Upper lobe of left lung (tissue), 4 donors: Measurements from ENCODE around the gene NACC2.

Experiments
- POLR2A ChIP-seq, 4 donors: fragments of 450-650 bp; IDR thresholded peaks; one replicate each; pipeline ENCODE4 v1.5.1; 2016 to 2017; ENCODE audit warnings: antibody characterized with exemption in 4 of 4, mild to moderate bottlenecking in 2 of 4
- TF ChIP-seq, protein P1 (sequence below), 6 experiments: fragments of 450-650 bp in 4 of 6; fragments of 200-600 bp in 2 of 6; sonication (generic) in 2 of 6; IDR thresholded peaks; one replicate each; pipeline ENCODE4 v1.5.1; 2016 to 2019; ENCODE audit warnings: antibody characterized with exemption in 6 of 6

DNA sequence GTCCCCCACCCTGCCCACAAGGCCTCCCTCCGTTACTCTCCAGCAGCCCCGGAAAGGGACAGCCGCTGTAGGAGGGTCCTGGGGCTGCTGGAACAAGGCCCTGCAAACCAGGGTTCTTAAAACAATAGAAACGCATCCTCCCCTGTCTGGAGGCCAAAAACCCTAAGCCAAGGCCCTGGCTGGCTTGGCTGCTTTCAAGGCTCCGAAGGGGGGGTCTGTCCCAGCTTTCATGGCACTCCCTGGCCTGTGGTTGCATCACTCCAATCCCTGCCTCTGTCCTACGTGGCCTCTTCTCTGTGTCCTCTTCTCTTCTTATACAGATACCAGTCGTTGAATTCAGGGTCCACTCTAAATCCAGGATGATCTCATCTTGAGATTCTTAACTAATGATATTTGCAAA lies 126.5 kb downstream of the NACC2 start:
- TF ChIP-seq, protein P1, sequence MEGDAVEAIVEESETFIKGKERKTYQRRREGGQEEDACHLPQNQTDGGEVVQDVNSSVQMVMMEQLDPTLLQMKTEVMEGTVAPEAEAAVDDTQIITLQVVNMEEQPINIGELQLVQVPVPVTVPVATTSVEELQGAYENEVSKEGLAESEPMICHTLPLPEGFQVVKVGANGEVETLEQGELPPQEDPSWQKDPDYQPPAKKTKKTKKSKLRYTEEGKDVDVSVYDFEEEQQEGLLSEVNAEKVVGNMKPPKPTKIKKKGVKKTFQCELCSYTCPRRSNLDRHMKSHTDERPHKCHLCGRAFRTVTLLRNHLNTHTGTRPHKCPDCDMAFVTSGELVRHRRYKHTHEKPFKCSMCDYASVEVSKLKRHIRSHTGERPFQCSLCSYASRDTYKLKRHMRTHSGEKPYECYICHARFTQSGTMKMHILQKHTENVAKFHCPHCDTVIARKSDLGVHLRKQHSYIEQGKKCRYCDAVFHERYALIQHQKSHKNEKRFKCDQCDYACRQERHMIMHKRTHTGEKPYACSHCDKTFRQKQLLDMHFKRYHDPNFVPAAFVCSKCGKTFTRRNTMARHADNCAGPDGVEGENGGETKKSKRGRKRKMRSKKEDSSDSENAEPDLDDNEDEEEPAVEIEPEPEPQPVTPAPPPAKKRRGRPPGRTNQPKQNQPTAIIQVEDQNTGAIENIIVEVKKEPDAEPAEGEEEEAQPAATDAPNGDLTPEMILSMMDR (IDR thresholded peaks at IDR 0.05) = no peak
- TF ChIP-seq POLR2A (IDR thresholded peaks at IDR 0.05) = no peak
